RPMI8226 (cell line): ENCODE data around the gene DNAH3.
"Not testable (repeated sequence)": the region's sequence is repeated elsewhere in the genome, so short reads cannot be mapped to it uniquely, and the experiment has no call there.

Source experiments
- DNase-seq: peaks from one replicate; pipeline ENCODE4 v3.0.0-alpha.2; 2015

DNAH3 gene

DNA sequence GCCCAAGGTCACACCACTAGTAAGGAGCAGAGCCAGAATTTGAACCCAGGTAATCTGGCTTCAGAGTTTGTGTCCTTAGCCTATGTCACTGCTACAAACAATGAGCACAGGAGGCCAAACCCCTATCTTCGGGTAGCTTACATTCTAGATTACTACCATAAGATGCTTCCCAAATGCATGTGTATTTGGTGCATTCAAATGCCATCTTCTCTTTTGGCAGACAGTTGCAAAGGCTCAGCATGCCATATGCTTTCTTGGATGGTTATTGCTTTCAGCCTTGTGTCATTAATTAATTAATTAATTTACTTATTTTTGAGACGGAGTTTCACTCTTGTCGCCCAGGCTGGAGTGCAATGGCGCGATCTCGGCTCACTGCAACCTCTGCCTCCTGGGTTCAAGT, 80.7 kb downstream of the DNAH3 start:
- no peak for DNase-seq

DNA sequence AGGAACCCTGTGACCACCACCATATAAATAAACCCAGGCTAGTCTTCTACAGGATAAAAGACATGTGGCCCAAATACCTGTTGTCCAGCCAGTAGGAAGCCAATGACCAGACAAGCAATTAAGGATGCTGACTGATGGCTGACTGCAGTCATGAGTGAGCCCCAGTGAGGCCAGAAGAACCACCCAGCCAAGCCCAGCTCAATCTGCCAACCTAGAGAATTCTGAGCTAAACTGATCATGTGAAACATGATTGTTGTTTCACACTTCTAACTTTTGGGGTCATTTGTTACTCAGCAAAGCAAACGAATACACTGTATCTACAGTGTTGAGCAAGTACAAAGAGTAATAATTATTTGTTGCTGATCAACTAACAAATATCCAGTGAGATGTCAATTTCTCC, 86.4 kb downstream of the DNAH3 start:
- DNase-seq = no peak

DNA sequence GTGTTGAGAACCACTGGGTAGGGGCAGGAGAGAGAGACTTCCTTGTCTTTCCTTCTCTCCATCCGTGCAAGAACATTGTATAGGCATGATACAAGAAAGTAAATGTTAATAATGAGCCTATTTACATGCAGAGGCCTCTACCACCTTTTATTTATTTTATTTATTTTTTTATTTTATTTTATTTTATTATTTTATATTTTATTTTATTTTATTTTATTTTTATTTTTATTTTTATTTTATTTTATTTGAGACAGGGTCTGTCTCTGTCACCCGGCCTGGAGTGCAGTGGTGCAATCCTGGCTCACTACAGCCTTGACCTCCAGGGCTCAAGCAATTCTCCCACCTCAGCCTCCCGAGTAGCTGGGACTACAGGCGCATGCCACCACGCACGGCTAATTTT, 87.3 kb downstream of the DNAH3 start:
- DNase-seq = not testable (repeated sequence)

DNA sequence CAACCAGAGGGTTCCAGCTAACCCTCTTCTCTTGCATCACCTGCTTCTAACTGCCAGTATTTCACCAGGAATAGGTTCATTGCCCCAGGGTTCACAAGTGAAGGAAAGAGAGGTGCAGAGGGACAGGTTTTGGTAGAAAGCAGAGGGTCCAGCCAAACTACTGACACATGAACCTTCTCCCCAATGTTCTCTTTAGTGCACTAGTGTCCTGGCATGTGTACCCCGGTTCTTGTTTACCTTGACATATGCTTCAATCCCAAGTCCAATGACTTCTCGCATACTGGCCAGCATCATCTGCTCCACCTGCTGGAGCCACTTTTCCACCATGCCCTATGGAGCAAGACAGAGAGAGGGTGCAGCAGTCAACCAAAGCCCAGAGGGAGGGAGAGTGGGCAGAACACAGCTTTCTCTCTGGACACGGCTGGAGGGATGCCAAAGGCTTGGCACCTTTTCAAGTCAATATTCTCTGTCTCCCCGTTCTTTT, 90.6 kb downstream of the DNAH3 start:
- DNase-seq = no peak

DNA sequence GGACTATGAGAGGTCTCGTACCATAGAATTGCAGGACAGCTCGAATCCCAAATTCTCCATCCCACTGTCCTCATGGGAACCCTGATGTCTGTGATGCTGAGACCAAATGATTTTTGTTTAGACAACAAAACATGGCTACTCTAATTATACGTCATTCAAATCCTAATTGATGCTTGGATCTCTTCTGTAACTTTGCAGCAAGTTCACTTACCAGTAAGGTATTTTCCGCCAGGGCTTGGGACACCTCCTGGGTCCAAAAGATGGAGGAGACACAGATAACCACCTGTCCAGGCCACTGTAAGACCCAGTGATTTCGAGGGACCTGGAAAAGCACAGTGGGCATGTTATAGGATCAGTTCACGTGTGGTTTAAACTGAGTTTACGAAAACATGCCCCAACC, 92.8 kb downstream of the DNAH3 start:
- DNase-seq = no peak

DNA sequence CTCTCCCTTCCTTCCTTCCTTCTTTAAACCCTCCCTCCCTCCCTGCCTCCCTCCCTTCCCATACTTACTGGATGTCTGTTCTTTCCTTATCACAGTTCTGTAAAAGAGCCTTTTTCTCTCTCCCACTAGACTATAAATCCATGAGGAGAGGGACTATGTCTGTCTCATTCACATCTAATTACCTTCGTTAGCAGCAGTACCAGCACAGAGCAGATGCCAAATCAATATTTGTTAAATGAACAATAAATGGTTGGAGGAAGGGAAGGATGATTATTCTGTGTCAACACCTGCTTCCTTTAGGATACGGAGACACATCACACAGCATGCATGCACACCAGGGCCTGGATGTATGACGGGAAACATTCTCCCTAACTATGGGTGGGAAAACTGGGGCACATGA, 94.2 kb downstream of the DNAH3 start:
- DNase-seq = no peak

DNA sequence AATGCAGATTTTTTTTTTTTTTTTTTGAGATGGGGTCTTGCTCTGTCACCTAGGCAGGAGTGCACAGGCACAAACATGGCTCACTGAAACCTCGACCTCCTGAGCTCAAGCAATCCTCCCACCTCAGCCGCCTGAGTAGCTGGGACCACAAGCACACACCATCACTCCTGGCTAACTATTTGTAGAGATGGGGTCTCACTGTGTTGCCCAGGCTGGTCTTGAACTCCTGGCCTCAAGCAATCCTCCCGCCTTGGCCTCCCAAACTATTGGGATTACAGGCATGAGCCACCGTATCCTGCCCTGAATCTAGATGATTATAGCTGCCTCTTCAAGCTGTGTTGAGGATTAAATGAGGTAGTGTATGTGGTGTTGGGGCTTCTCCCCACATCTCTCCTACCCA, 94.9 kb downstream of the DNAH3 start:
- not testable (repeated sequence) for DNase-seq

DNA sequence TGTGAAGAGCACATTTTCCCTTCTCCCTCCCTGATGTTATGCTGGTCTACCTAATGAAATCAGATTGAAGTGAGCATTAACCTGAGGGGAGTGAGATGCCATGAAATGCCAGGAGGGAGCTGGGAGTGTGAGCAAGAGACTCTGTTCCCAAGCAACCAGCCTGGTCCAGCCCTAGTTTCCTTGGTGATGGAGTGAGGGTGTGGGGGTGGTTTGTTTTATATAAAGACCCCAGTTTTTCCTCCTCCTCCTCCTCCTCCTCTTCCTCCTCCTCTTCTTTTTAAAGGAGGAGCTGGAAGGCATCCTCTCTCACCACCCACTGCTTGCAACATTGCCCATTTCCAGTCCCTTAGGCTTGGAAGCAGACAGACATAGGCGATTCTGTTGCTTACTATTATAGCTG, 97.1 kb downstream of the DNAH3 start:
- no peak for DNase-seq

DNA sequence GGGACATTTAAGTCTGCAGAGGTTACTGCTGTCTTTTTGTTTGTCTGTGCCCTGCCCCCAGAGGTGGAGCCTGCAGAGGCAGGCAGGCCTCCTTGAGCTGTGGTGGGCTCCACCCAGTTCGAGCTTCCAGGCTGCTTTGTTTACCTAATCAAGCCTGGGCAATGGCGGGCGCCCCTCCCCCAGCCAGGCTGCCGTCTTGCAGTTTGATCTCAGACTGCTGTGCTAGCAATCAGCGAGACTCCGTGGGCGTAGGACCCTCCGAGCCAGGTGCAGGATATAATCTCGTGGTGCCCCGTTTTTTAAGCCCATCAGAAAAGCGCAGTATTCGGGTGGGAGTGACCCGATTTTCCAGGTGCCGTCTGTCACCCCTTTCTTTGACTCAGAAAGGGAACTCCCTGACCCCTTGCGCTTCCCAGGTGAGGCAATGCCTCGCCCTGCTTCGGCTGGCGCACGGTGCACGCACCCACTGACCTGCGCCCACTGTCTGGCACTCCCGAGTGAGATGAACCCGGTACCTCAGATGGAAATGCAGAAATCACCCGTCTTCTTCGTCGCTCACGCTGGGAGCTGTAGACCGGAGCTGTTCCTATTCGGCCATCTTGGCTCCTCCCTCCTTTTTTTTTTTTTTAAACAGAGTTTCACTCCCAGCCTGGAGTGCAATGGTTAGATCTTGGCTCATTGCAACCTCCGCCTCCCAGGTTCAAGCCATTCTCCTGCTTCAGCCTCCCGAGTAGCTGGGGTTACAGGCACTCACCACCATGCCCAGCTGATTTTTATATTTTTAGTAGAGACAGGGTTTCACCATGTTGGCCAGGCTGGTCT, 102.3 kb downstream of the DNAH3 start:
- not testable (repeated sequence) for DNase-seq

DNA sequence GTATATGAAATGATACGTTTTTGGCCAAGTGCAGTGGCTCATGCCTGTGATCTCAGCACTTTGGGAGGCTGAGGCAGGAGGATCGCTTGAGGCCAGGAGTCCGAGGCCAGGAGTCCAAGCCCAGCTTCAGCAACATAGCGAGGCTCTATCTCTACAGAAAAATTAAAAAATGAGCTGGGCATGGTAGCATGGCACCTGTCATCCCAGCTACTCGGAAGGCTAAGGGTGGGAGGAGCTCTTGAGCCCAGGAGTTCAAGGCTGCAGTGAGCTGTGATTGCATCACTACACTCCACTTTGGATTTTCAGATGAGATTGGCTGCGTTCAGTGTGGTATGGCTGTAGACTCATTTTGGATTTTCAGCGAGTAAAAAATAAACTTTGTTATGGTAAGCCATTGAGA, 112.4 kb downstream of the DNAH3 start:
- DNase-seq = no peak

DNA sequence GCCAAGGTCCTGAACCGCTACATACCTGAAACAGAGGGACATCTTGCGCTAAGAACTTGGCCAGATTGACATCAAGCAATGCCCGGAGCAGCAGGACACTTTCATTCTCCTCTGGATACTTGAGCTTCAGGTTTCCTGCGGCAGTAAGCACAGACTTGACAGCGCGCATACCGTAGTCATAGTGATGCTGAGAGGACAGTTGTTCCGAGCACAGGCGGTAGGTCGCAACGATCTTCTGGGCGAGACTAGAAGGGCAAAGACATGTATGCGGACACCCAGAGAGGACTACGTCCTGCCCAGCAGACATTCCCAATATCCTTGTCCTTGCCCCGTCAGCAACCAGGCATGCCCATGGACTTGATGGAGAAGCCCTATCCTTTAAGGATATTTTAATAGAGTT, 112.9 kb downstream of the DNAH3 start:
- DNase-seq = no peak

DNA sequence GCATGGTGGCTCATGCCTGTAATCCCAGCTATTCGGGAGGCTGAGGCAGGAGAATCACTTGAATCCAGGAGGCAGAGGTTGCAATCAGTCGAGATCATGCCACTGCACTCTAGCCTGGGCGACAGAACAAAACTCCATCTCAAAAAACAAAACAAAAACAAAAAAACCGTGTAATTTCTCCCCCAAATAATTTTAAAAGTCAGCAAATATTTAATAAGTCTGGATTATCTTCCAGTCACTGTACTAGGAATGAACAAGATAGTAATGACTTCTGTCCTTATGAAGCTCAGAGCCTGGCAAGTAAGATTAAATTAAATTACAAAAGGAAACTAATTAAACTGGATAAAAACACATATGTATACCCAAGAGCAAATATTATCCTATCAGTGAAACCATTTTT, 113.5 kb downstream of the DNAH3 start:
- no peak for DNase-seq

DNA sequence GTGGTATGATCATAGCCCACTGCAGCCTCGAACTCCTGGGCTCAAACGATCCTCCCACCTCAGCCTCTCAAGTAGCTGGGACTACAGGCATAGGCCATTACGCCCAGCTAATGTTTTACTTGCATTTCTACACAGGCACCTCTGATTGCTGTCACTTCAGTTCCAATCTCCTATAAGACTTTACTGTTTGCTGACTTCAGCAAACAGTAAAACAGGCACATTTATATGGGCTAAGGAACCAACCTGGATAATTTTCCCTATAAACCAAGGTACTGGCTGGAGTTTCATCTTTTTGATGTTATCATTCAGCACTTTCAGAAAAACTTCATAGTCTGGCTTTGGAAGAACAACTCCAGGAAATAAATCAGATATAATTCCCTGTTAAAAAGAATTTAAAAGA, 114.2 kb downstream of the DNAH3 start:
- DNase-seq = no peak

DNA sequence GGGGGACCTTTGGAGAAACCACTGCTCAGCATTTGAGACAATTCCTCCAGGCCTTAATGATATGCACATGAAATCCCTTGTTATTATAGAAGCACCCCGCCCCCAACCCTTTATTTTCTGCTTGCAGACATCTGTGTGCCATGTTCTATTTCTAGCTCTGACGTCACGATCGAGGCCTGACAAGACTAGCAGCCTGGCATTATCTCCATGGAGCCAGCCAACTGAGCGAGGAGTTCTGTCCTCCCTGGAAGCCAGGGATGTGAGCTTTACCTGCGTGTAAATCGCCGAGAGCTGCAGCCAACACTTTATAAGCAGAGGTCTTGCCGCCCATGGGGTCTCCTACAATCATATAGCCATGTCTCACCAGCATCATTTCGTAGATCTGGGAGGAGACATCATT, 116.9 kb downstream of the DNAH3 start:
- peak; percentile 11 for DNase-seq

DNA sequence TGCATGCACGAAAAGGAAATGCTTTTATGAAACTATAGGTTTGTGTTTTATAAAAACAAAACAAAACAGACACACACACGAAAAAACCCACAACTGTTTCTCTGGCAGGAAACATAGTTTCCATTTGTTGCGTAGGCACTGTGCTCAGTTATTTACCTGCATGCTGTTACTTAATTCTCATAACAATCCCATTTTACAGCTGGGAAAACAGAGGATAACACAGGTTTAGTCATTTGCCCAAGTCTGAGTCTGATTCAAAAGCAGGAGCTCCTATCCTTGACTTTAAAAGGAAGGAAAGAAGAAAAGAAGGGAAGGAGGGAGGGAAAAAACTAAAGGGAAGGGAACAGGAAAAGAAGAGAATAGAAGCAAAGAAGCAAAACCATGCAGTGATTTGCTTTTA, 117.4 kb downstream of the DNAH3 start:
- DNase-seq = no peak

DNA sequence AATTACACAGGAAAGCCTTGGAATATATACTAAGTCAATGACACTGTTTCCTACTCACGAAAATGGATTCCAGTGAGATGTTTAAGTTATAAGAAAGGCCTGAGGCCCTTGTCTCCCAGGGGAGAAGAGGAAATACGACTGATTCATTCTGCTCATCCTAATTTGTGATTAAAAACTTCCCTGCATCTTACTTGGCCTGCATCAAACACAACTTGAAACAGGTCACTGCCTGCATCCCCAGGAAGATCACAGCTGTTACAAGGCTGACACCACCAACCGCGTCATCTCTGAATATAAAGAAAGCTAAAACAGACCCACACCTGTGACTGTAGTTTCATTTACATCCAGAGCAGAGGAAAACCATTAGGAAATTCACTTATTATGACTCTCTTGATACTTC, 121.9 kb downstream of the DNAH3 start:
- no peak for DNase-seq

DNA sequence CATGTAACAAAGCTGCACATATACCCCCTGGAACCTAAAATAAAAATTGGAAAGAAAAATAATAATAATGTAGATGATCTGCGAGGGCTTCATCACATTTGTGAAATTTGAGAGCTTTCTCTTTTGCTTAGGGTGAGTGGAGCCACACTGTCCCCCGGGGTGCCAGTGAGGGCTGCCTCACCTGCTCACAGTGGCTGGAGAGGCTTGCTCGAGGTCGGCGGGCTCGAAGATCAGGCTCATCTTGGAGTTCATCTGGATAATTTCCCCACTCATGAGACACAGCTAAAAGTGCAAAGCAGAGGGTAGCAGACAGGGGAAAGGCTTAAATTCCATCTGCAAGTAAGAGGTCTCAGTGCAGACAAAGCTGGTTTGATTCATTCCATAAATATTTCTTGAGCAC, 123.8 kb downstream of the DNAH3 start:
- DNase-seq = no peak

DNA sequence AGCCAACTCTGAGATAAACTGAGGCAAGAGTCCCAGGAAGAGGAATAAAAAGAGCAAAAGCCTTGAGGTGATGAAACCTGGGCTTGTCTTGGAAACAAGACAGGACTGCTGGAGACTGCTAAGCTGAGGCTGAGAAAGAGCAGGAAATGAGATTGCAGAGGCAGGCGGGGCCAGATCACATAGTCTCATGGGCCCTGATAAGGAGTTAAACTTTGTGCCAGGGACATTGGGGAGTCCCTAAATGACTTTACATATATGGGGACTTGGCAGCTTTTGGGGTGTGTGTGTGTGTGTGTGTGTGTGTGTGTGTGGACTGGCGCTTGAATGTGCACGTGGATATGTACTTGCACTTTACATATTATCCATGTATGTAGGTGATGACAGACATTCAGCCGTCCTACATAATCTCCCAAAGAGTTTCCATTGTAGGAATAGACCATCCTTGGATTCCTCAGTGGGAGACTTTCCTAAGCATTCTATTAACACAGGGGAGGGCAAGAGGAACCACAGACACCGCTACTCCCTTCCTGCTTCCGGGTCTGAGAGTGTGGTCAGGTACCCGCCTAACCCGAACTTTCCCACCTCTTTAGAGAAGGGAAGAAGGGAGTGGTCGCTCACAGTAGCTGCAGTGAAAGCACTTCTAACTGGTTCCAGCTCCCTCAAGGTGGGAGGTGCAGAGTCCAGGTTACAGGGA, 127.0 kb downstream of the DNAH3 start:
- DNase-seq = no peak

DNA sequence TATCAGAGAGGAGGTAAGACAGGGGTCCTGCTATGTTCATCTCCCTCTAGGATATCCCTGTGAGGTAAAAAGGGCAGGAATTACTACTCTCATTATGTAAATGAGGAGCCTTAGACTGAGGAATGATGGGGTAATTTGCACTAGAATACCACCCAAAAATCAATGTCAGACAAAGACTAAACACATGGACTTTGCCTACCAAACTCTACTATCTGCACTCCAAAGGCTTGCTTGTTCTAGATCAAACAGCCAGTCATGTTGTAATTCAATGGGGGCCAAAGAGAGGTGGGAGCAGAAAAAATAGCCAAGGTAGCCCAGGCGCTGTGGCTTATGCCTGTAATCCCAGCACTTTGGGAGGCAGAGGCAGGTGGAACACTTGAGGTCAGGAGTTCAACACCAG, 129.3 kb downstream of the DNAH3 start:
- DNase-seq = no peak

DNA sequence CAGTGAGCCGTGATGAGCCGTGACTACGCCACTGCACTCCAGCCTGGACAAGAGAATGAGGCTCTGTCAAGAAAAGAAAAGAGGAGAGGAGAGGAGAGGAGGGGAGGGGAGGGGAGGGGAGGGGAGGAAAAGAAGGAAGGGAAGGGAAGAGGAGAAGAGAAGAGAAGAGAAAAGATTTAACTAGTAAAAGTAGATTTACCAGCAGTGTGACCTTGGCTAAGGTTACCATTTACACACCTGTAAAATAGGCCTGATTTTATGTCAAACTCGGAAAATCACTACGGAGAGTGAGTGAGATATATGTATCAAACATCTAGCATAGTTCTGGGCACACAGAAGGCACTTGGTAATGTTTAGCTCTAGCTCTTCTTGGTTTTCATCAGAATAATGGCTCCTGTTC, 140.8 kb downstream of the DNAH3 start:
- DNase-seq = no peak

DNA sequence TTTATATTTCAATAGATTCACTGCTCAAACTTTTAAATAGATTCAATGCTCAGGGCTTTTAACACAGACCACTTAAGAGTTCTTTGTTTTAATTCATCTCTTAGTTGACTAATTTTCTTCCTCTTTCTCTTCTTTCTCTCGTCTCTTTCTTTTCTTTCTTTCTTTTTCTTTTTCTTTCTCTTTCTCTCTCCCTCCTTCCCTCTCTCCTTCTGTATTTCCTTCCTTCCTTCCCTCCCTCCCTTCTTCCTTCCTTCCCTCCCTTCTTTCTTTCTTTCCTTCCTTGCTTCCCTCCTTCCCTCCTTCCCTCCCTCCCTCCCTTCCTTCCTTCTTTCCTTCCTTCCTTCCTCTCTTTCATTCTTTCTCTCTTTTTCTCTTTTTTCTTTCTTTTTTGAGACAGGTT, 145.6 kb downstream of the DNAH3 start:
- no peak for DNase-seq

DNA sequence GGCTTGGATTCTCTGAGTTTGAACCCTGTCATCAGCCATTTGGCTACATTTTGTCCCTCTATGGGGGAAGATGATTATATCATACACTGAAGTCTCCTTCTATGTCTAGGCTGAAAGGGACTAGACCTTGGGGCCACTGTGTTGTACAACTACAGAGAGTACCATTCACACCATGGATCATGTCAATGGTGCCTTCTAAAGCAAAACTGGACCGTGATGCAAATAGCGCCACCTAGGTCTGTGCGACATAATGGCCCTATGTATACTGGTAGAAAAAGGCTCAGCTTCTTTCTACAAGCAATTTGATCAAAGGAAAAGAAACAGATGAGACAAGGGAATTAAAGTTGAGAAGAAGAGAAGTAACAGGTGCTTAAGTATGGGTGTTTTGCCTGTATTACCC, 149.4 kb downstream of the DNAH3 start:
- DNase-seq = peak; percentile 42

DNA sequence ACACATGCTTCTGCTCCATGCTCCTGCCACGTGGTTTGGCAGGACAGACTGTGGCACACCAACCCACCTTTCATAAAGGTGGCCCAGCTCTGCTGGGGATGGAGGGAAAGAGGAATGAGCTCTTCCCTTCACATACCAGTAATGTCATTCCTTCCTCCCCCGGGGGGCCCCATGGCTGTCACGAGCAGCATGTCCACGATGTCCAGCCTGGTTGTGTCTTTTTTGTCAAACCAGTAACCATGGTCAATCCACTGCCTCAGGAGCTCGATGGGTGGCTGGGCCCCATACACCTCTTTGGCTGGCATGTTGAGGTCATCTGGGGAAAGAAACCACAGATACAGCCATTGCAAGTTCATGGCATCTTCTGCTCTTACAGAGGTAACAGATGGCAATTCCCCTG, 153.5 kb downstream of the DNAH3 start:
- no peak for DNase-seq

DNA sequence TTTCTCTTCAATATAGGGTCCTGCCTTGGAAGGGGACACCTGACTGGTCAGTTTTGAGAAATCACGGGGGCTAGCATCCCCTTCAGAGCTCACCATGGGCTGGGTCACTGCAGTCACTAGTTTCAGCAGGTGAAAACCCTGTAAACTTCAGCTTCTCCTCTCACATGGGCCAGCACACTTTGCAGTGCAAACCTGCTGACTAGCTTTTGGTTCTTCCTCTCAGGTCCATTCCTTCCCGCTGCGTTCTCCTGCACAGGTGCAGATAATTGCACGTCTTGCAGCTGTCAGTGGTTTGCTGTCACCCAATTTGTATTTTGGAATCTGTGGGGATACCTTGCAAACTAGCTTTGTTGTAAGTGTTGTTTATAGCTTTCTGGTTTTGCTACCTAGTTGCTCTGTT, 154.9 kb downstream of the DNAH3 start:
- DNase-seq = peak; percentile 82
